ENCODE measurements around the gene SHF. TPM values are rescaled to one million over a fixed set of nuclear protein-coding genes. Genes with fewer than 3 reads are reported as not detected.

SHF gene
- total and polyA plus RNA-seq, 4 donors: 4.3 to 19.0 (median 13.3) TPM

GRCh38 chr15:45225506-45226273 lies 37.9 kb upstream of the SHF start:
- H3K36me3 ChIP-seq (ENCODE audit: control insufficient read depth in 1 of 2, insufficient read depth in 2 of 2, low read length in 1 of 2): no peaks in the 10 kb centered on the region
- H3K4me1 ChIP-seq (ENCODE audit: control insufficient read depth in 1 of 2, insufficient read depth in 2 of 2, low read length in 2 of 2): no peaks in the 10 kb centered on the region
- no peak for DNase-seq
- no peaks in the 10 kb centered on the region for H3K27me3 ChIP-seq (ENCODE audit: control insufficient read depth in 1 of 2, insufficient read depth in 2 of 2, low read length in 1 of 2)
- WGBS, 2 donors: 68 to 69% methylated on average over 10 to 11 of the region's 11 CpGs
- intact Hi-C loops (cut with DNase I): no loop called here
- H3K4me3 ChIP-seq (ENCODE audit: low read length in 2 of 2): no peak overlapping the region
- ATAC-seq (ENCODE audit: low FRiP score): no peak
- H3K27ac ChIP-seq (ENCODE audit: low read depth in 1 of 2, low read length in 2 of 2): no peak overlapping the region
- peaks cover 4% of the 10 kb centered on the region for H3K9me3 ChIP-seq (ENCODE audit: control insufficient read depth, low read length)

GRCh38 chr15:45224621-45225217 lies 37.0 kb upstream of the SHF start:
- intact Hi-C loops (cut with DNase I): no loop called here
- no peak for ATAC-seq (ENCODE audit: low FRiP score)
- WGBS, 2 donors: 58 to 61% methylated on average over 5 of the region's 5 CpGs
- Histone ChIP-seq H3K4me1 (ENCODE audit: control insufficient read depth in 1 of 2, insufficient read depth in 2 of 2, low read length in 2 of 2) (no peaks in the 10 kb centered on the region), H3K9me3 (ENCODE audit: control insufficient read depth, low read length) (peaks cover 4% of the 10 kb centered on the region), H3K27me3 (ENCODE audit: control insufficient read depth in 1 of 2, insufficient read depth in 2 of 2, low read length in 1 of 2) (no peaks in the 10 kb centered on the region), H3K4me3 (ENCODE audit: low read length in 2 of 2) (no peak overlapping the region), H3K27ac (ENCODE audit: low read depth in 1 of 2, low read length in 2 of 2) (no peak overlapping the region), H3K36me3 (ENCODE audit: control insufficient read depth in 1 of 2, insufficient read depth in 2 of 2, low read length in 1 of 2) (no peaks in the 10 kb centered on the region)
- DNase-seq: no peak

GRCh38 chr15:45221967-45222366 lies 34.2 kb upstream of the SHF start:
- intact Hi-C loops (cut with DNase I): no loop called here
- Histone ChIP-seq H3K4me3 (ENCODE audit: low read length in 2 of 2) (no peak overlapping the region), H3K9me3 (ENCODE audit: control insufficient read depth, low read length) (peaks cover 4% of the 10 kb centered on the region), H3K36me3 (ENCODE audit: control insufficient read depth in 1 of 2, insufficient read depth in 2 of 2, low read length in 1 of 2) (no peaks in the 10 kb centered on the region), H3K27ac (ENCODE audit: low read depth in 1 of 2, low read length in 2 of 2) (no peak overlapping the region), H3K4me1 (ENCODE audit: control insufficient read depth in 1 of 2, insufficient read depth in 2 of 2, low read length in 2 of 2) (no peaks in the 10 kb centered on the region), H3K27me3 (ENCODE audit: control insufficient read depth in 1 of 2, insufficient read depth in 2 of 2, low read length in 1 of 2) (no peaks in the 10 kb centered on the region)
- DNase-seq (no peak), ATAC-seq (ENCODE audit: low FRiP score) (no peak)
- WGBS, 2 donors: 71 to 77% methylated on average over 4 of the region's 4 CpGs

GRCh38 chr15:45221053-45221599 lies 33.4 kb upstream of the SHF start:
- Histone ChIP-seq H3K4me3 (ENCODE audit: low read length in 2 of 2) (no peak overlapping the region), H3K4me1 (ENCODE audit: control insufficient read depth in 1 of 2, insufficient read depth in 2 of 2, low read length in 2 of 2) (no peaks in the 10 kb centered on the region), H3K9me3 (ENCODE audit: control insufficient read depth, low read length) (peaks cover 4% of the 10 kb centered on the region), H3K27me3 (ENCODE audit: control insufficient read depth in 1 of 2, insufficient read depth in 2 of 2, low read length in 1 of 2) (no peaks in the 10 kb centered on the region), H3K27ac (ENCODE audit: low read depth in 1 of 2, low read length in 2 of 2) (no peak overlapping the region), H3K36me3 (ENCODE audit: control insufficient read depth in 1 of 2, insufficient read depth in 2 of 2, low read length in 1 of 2) (no peaks in the 10 kb centered on the region)
- DNase-seq (no peak), ATAC-seq (ENCODE audit: low FRiP score) (no peak)
- intact Hi-C loops (cut with DNase I): no loop called here
- WGBS, 2 donors: 93 to 96% methylated on average over 2 of the region's 2 CpGs

- DNase-seq (no peak), ATAC-seq (ENCODE audit: low FRiP score) (no peak)
- no peaks in the 10 kb centered on the region for H3K36me3 ChIP-seq (ENCODE audit: control insufficient read depth in 1 of 2, insufficient read depth in 2 of 2, low read length in 1 of 2)
- H3K27ac ChIP-seq (ENCODE audit: low read depth in 1 of 2, low read length in 2 of 2): no peak overlapping the region
- H3K4me3 ChIP-seq (ENCODE audit: low read length in 2 of 2): no peak overlapping the region
- peaks cover 0 to 1% of the 10 kb centered on the region in 2 donors for H3K27me3 ChIP-seq (ENCODE audit: control insufficient read depth in 1 of 2, insufficient read depth in 2 of 2, low read length in 1 of 2)
- H3K9me3 ChIP-seq (ENCODE audit: control insufficient read depth, low read length): no peaks in the 10 kb centered on the region
- intact Hi-C loops (cut with DNase I): no loop called here
- 91 to 96% methylated on average over 1 of the region's 1 CpG for WGBS, 2 donors
- no peaks in the 10 kb centered on the region for H3K4me1 ChIP-seq (ENCODE audit: control insufficient read depth in 1 of 2, insufficient read depth in 2 of 2, low read length in 2 of 2)
Measured at GRCh38 chr15:45212493-45212892, 24.7 kb upstream of the SHF start.

GRCh38 chr15:45205192-45205591 lies 17.4 kb upstream of the SHF start:
- intact Hi-C loops (cut with DNase I): loop anchor here in 1 of 2 donors (5.0 to 10.0 kb wide), 2 partner anchors 197 to 430 kb away; partner anchors contain the start of gene SQOR
- DNase-seq (no peak), ATAC-seq (ENCODE audit: low FRiP score) (no peak)
- Histone ChIP-seq H3K4me1 (ENCODE audit: control insufficient read depth in 1 of 2, insufficient read depth in 2 of 2, low read length in 2 of 2) (no peaks in the 10 kb centered on the region), H3K4me3 (ENCODE audit: low read length in 2 of 2) (no peak overlapping the region), H3K36me3 (ENCODE audit: control insufficient read depth in 1 of 2, insufficient read depth in 2 of 2, low read length in 1 of 2) (no peaks in the 10 kb centered on the region), H3K9me3 (ENCODE audit: control insufficient read depth, low read length) (no peaks in the 10 kb centered on the region), H3K27me3 (ENCODE audit: control insufficient read depth in 1 of 2, insufficient read depth in 2 of 2, low read length in 1 of 2) (no peaks in the 10 kb centered on the region), H3K27ac (ENCODE audit: low read depth in 1 of 2, low read length in 2 of 2) (no peak overlapping the region)
- 3 to 9% methylated on average over 2 of the region's 2 CpGs for WGBS, 2 donors

GRCh38 chr15:45203182-45203581 lies 15.4 kb upstream of the SHF start:
- no peaks in the 10 kb centered on the region for H3K4me1 ChIP-seq (ENCODE audit: control insufficient read depth in 1 of 2, insufficient read depth in 2 of 2, low read length in 2 of 2)
- H3K36me3 ChIP-seq (ENCODE audit: control insufficient read depth in 1 of 2, insufficient read depth in 2 of 2, low read length in 1 of 2): no peaks in the 10 kb centered on the region
- 5 to 8% methylated on average over 4 of the region's 4 CpGs for WGBS, 2 donors
- no peaks in the 10 kb centered on the region for H3K27me3 ChIP-seq (ENCODE audit: control insufficient read depth in 1 of 2, insufficient read depth in 2 of 2, low read length in 1 of 2)
- intact Hi-C loops (cut with DNase I): loop anchor here (2.0 to 10.0 kb wide), 3 partner anchors 76 to 432 kb away; partner anchors contain the start of gene SQOR (in 1 of the 2)
- H3K9me3 ChIP-seq (ENCODE audit: control insufficient read depth, low read length): no peaks in the 10 kb centered on the region
- ATAC-seq (ENCODE audit: low FRiP score) (no peak), DNase-seq (no peak)
- H3K27ac ChIP-seq (ENCODE audit: low read depth in 1 of 2, low read length in 2 of 2): no peak overlapping the region
- no peak overlapping the region for H3K4me3 ChIP-seq (ENCODE audit: low read length in 2 of 2)

- intact Hi-C loops (cut with DNase I): loop anchor here (2.0 to 10.0 kb wide), 4 partner anchors 35 to 433 kb away; partner anchors contain the start of gene SQOR (in 1 of the 2)
- no peak overlapping the region for H3K27ac ChIP-seq (ENCODE audit: low read depth in 1 of 2, low read length in 2 of 2)
- ATAC-seq (ENCODE audit: low FRiP score): no peak
- no peaks in the 10 kb centered on the region for H3K27me3 ChIP-seq (ENCODE audit: control insufficient read depth in 1 of 2, insufficient read depth in 2 of 2, low read length in 1 of 2)
- 88% methylated on average over 7 of the region's 7 CpGs for WGBS, 2 donors
- no peaks in the 10 kb centered on the region for H3K36me3 ChIP-seq (ENCODE audit: control insufficient read depth in 1 of 2, insufficient read depth in 2 of 2, low read length in 1 of 2)
- H3K4me3 ChIP-seq (ENCODE audit: low read length in 2 of 2): no peak overlapping the region
- no peaks in the 10 kb centered on the region for H3K4me1 ChIP-seq (ENCODE audit: control insufficient read depth in 1 of 2, insufficient read depth in 2 of 2, low read length in 2 of 2)
- no peaks in the 10 kb centered on the region for H3K9me3 ChIP-seq (ENCODE audit: control insufficient read depth, low read length)
- DNase-seq: no peak
Measured at GRCh38 chr15:45201869-45202268, 14.1 kb upstream of the SHF start.

- 84 to 87% methylated on average over 3 of the region's 3 CpGs for WGBS, 2 donors
- no peaks in the 10 kb centered on the region for H3K9me3 ChIP-seq (ENCODE audit: control insufficient read depth, low read length)
Measured at GRCh38 chr15:45201557-45201859, 13.7 kb upstream of the SHF start.

More at GRCh38 chr15:45201557-45201859, 13.7 kb upstream of the SHF start:
- ATAC-seq (ENCODE audit: low FRiP score) (no peak), DNase-seq (no peak)
- Histone ChIP-seq H3K27me3 (ENCODE audit: control insufficient read depth in 1 of 2, insufficient read depth in 2 of 2, low read length in 1 of 2) (no peaks in the 10 kb centered on the region), H3K4me3 (ENCODE audit: low read length in 2 of 2) (no peak overlapping the region), H3K4me1 (ENCODE audit: control insufficient read depth in 1 of 2, insufficient read depth in 2 of 2, low read length in 2 of 2) (no peaks in the 10 kb centered on the region), H3K27ac (ENCODE audit: low read depth in 1 of 2, low read length in 2 of 2) (no peak overlapping the region), H3K36me3 (ENCODE audit: control insufficient read depth in 1 of 2, insufficient read depth in 2 of 2, low read length in 1 of 2) (no peaks in the 10 kb centered on the region)
- intact Hi-C loops (cut with DNase I): loop anchor here (2.0 to 10.0 kb wide), 3 partner anchors 35 to 433 kb away; partner anchors contain the start of gene SQOR (in 1 of the 2)
